NCI-H128 (cell line): ENCODE measurements around the gene TYW3.
"Not testable (repeated sequence)": the region's sequence is repeated elsewhere in the genome, so short reads cannot be mapped to it uniquely, and the experiment has no call there.

Source experiments
- DNase-seq: peaks from one replicate; lab custom pipeline; 2025; ENCODE audit not compliant: unreplicated experiment; lab: John Stamatoyannopoulos, UW

The TYW3 gene

DNA sequence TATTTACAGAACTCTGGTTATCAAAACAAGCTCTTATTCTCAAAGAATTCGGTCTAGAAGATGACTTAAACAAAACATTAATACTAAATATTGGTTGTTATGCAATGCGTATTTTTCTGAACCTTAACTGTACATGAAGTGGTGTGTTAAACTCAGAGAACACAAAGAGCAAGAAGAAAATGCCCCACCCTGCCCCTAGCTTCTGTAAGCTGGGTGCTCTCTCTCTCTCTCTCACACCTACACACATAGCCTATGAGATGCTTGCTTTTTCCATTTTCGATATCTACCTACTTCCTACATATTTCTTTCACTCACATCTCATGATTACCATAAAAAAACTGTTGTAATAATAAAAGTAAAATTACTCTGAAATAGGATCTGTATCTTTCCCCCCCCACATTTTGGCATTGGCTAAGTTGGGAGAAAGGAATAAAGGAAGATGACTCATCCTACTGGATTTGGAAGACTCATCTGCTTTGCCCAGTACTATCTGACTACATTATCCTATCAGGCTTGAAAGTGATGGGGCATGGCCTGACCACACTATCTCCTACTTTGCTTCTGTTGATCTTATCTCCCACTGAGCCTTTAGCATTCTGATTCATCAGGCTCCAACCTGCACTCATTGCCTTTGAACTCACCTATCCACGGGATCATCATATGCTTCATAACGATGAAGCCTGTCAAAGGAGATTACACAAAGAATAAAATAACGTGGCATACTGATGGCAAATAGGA lies 3.0 kb upstream of the TYW3 start:
- DNase-seq = no peak

DNA sequence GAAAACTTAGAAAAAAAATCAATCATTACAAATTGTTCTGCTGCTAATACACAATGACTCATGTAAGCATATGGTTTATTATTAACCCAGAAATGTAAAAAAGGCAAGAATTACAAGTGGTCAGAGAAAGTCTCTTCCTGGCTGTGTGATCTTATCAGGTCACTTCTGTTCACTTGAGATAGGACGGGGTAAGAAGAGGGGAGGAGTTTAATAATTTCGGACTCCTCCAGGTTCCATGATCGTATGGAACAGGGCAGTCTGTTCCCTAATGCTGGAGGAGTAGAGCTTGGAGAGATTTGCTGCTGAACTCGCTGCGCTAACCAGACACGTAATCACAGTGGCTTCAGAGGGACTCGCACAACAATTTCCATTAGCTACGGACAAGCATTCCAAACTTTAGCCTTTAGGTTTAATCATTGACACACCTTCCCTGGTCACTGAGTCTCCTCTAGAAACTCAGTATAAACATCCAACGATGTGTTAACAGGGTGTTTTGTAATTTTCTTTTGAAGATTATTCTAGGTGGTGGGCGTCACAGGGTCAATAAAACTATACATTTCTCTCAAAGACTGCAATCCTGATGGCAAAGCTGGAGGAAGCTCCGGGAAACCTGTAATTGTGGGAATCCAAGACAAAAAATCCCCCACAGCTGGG lies 1.4 kb upstream of the TYW3 start:
- no peak for DNase-seq

- not testable (repeated sequence) for DNase-seq
Observed at GRCh38 chr1:74732071-74732946, 643 bp upstream of the TYW3 start.

GRCh38 chr1:74733604-74734484 lies 892 bp downstream of the TYW3 start:
- DNase-seq = peak; percentile 35

GRCh38 chr1:74737333-74737732 lies 4.4 kb downstream of the TYW3 start:
- no peak for DNase-seq

GRCh38 chr1:74740307-74740980 lies 7.5 kb downstream of the TYW3 start:
- not testable (repeated sequence) for DNase-seq

- DNase-seq = not testable (repeated sequence)
Observed at GRCh38 chr1:74745247-74745646, 12.3 kb downstream of the TYW3 start.

GRCh38 chr1:74748960-74749359 lies 16.0 kb downstream of the TYW3 start:
- DNase-seq = no peak

DNA sequence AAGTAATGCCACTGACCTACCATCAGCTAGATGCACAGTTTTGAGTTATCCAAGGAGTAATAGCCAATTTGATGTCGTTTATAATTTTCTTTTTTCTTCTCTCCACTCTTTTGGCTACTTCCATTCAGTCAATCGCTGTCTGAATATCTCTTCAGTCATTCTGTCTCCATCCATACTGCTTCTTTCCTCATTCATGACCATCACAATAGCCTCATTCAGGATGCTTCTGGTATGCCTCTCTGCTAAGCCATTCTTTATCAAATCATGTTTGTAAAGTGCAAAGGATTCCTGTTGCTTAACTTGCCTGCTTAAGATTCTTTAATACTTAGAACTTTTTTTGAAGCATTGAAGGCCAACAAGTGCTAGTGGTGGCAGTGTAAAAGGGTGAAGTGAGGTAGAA lies 20.2 kb downstream of the TYW3 start:
- no peak for DNase-seq

- DNase-seq = no peak
Observed at GRCh38 chr1:74755475-74755874, 22.5 kb downstream of the TYW3 start.

- not testable (repeated sequence) for DNase-seq
Observed at GRCh38 chr1:74756650-74757049, 23.7 kb downstream of the TYW3 start.

- no peak for DNase-seq
Observed at GRCh38 chr1:74763807-74764206, 30.9 kb downstream of the TYW3 start.

- DNase-seq = no peak
Observed at GRCh38 chr1:74766579-74766978, 33.6 kb downstream of the TYW3 start.

- no peak for DNase-seq
Observed at GRCh38 chr1:74767490-74767889, 34.5 kb downstream of the TYW3 start.

DNA sequence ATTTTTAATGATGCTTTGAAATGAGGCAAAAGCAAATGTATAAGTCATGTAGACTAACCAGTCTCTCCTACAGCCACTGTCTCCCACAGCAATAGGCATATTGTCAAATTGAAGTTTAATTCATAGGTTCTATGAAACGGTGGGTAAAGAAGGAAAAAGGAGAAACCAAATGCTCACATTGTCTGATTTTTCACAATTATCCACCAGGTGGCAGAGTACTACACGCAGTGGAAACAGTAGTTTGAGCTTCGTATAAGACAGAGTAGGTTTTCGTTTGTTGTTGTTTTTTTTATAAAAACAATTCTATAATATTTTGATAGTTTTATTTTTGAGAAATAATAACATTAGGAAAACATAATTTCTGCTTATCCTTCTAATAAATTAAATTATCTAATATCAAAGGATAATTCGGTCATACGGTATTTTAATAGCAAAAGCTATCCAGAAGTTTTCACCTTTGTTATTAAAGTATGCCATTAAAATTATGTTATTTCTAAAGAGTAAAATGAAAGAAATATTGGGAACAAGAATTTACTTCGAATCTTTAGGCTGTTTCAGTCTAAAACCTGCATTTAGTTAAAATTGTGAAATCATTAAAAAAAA lies 39.1 kb downstream of the TYW3 start:
- DNase-seq = peak; percentile 28

- DNase-seq = no peak
Observed at GRCh38 chr1:74772945-74773344, 40.0 kb downstream of the TYW3 start.

- DNase-seq = no peak
Observed at GRCh38 chr1:74773582-74773981, 40.6 kb downstream of the TYW3 start.

DNA sequence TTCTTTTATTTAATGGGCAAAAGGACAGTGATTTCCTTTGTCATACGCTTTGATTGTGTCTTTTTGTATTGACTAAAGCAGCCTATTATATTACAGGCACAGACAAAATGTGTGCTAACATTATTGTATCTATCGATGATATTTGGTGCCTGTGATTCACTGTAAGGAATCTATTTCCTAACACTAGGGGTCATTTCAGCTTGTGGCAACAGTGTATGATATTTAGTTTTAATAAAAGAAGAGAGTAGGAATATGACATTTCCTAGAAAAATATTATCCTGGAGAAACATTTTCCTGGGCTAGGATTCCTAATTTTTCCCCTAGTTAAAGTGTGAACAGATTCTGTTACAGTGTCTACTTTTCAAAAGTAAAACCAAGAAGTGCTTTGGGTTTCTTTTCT lies 42.8 kb downstream of the TYW3 start:
- DNase-seq = no peak

DNA sequence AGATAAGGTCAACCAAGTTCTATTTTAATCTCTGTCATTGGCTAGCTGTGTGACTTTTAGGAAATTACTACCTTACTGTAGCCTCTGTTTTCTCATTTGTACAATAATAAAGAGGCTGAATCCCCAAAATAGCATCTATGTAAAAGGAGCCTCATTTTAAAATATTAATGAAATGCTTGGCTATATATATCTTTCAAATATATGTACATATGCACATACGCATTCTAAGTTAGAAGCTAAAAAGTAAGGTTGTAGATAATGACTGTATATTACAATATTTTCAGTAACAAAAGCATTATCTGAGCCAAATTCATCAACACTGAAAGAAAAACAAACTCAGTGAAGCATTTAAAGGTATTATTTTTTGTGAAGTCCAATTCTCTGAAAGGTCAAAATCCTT lies 44.6 kb downstream of the TYW3 start:
- no peak for DNase-seq

GRCh38 chr1:74779750-74780149 lies 46.8 kb downstream of the TYW3 start:
- DNase-seq = no peak
